GM12878 (cell line): ENCODE results near the gene COL5A1. TPM values are rescaled to one million over a fixed set of nuclear protein-coding genes. Genes with fewer than 3 reads are reported as not detected.

Experiments
- ATAC-seq: fragments of 200-7000 bp; cut with Tn5 transposase; 3 replicates; pipeline ENCODE4 v1.9.1; 2020; ENCODE audit warnings: mild to moderate bottlenecking, moderate library complexity
- BruUV-seq: library from RNA; stranded (reverse); fragments of 400-500 nt; replicated peaks from 2 replicates; lab custom pipeline; 2021; lab: Mats Ljungman, UMichigan
- CTCF ChIA-PET: fragments of 300-600 bp; sonication (Branson Sonifier 250); formaldehyde crosslinking; extraction: SDS; loops from one replicate; lab custom pipeline; 2021; ENCODE audit warnings: inconsistent platforms; lab: Yijun Ruan, JAX
- POLR2A ChIA-PET: fragments of 350-600 bp; formaldehyde crosslinking; extraction: SDS; loops from one replicate; lab custom pipeline; 2021; ENCODE audit warnings: inconsistent platforms; lab: Charles Lee
- RAD21 ChIA-PET: fragments of 300-600 bp; sonication (Branson Sonifier 250); formaldehyde crosslinking; loops from one replicate; lab custom pipeline; 2023; ENCODE audit warnings: antibody characterized with exemption; ENCODE audit not compliant: unreplicated experiment; lab: Charles Lee
- SMC1A ChIA-PET: fragments of 300-600 bp; sonication (Branson Sonifier 250); formaldehyde crosslinking; loops from one replicate; lab custom pipeline; 2023; ENCODE audit not compliant: unreplicated experiment, uncharacterized antibody; lab: Charles Lee
- DNase-seq: peaks from one replicate; pipeline ENCODE4 v3.0.0-alpha.2; 2011; ENCODE audit warnings: low read depth, low spot score
- FAIRE-seq: peaks from 3 replicates; lab custom pipeline; 2011; peaks lifted over from hg19 to GRCh38; lab: Jason Lieb, UNC
- H2AFZ ChIP-seq: 2 replicates; pipeline ENCODE4 v1.6.0; 2011; ENCODE audit warnings: low read depth, low read length, control low read depth; ENCODE audit not compliant: control insufficient read depth
- H3K27ac ChIP-seq: 2 replicates; pipeline ENCODE4 v1.5.1; 2011; ENCODE audit warnings: control low read depth; ENCODE audit not compliant: control insufficient read depth, insufficient read depth
- H3K27me3 ChIP-seq, 2 experiments: replicated peaks in 1 of 2; 2 replicates each; pipeline versions ENCODE4 v1.6.0 to v1.6.1; 2011; ENCODE audit warnings: low read length in 1 of 2; ENCODE audit not compliant: control insufficient read depth in 2 of 2, insufficient read depth in 2 of 2
- H3K36me3 ChIP-seq, 2 experiments: 2 replicates each; pipeline ENCODE4 v1.5.1; 2011; ENCODE audit warnings: low read length in 1 of 2; ENCODE audit not compliant: control insufficient read depth in 2 of 2, insufficient read depth in 2 of 2
- H3K4me1 ChIP-seq: 2 replicates; pipeline ENCODE4 v1.6.1; 2011; ENCODE audit warnings: mild to moderate bottlenecking, low read length, moderate library complexity, mixed read lengths; ENCODE audit not compliant: control insufficient read depth, insufficient read depth
- H3K4me2 ChIP-seq: 2 replicates; pipeline ENCODE4 v1.6.0; 2011; ENCODE audit warnings: control low read depth; ENCODE audit not compliant: control insufficient read depth, insufficient read depth
- H3K4me3 ChIP-seq: fragments of 200-600 bp; sonication (generic); 2 replicates; pipeline ENCODE4 v1.5.1; 2016
- H3K79me2 ChIP-seq: 2 replicates; pipeline ENCODE4 v1.6.0; 2011; ENCODE audit warnings: low read length; ENCODE audit not compliant: control insufficient read depth, insufficient read depth
- H3K9ac ChIP-seq: 2 replicates; pipeline ENCODE4 v1.8.0; 2011; ENCODE audit warnings: low read length, control low read depth, mixed read lengths; ENCODE audit not compliant: control insufficient read depth, insufficient read depth
- H3K9me3 ChIP-seq: replicated peaks from 3 replicates; pipeline ENCODE4 v1.5.1; 2011; ENCODE audit warnings: mild to moderate bottlenecking, low read length; ENCODE audit not compliant: control insufficient read depth, insufficient read depth
- H4K20me1 ChIP-seq: 2 replicates; pipeline ENCODE4 v1.6.0; 2011; ENCODE audit not compliant: control insufficient read depth, insufficient read depth
- BMI1 ChIP-seq: fragments of 450-650 bp; IDR thresholded peaks from 2 replicates; pipeline ENCODE4 v1.6.1; 2016; ENCODE audit warnings: mild to moderate bottlenecking, moderate library complexity, borderline replicate concordance
- CBFB ChIP-seq: IDR thresholded peaks from 2 replicates; pipeline ENCODE4 v1.6.1; 2016; ENCODE audit warnings: antibody characterized with exemption, low read depth
- CBX5 ChIP-seq: sonication (generic); IDR thresholded peaks from 2 replicates; pipeline ENCODE4 v1.6.1; 2016; ENCODE audit warnings: low read depth, moderate library complexity, mild to moderate bottlenecking, inconsistent platforms
- CEBPB ChIP-seq, 2 experiments: fragments of 150-350 bp in 1 of 2; IDR thresholded peaks; 2 replicates each; pipeline ENCODE4 v1.6.1; 2012 to 2014; ENCODE audit warnings: low read depth in 2 of 2, low read length in 2 of 2, borderline replicate concordance in 1 of 2, inconsistent platforms in 1 of 2
- MEF2A ChIP-seq: IDR thresholded peaks from 2 replicates; pipeline ENCODE4 v1.6.1; 2011; ENCODE audit warnings: low read depth, mild to moderate bottlenecking, low read length, moderate library complexity; ENCODE audit not compliant: insufficient read depth
- NFXL1 ChIP-seq: fragments of 450-650 bp; IDR thresholded peaks from 2 replicates; pipeline ENCODE4 v1.6.1; 2017; ENCODE audit warnings: antibody characterized with exemption, mild to moderate bottlenecking, borderline replicate concordance
- NFYB ChIP-seq: IDR thresholded peaks from 2 replicates; pipeline ENCODE4 v1.6.1; 2011; ENCODE audit warnings: low read depth, mild to moderate bottlenecking, low read length, improper control_type of control experiment, moderate library complexity; ENCODE audit not compliant: insufficient read depth
- NRF1 ChIP-seq: conservative IDR thresholded peaks from 2 replicates; pipeline ENCODE4 v1.6.1; 2011; ENCODE audit warnings: mild to moderate bottlenecking, low read depth, low read length, improper control_type of control experiment
- RAD21 ChIP-seq: IDR thresholded peaks from 2 replicates; pipeline ENCODE4 v1.6.1; 2011; ENCODE audit warnings: mild to moderate bottlenecking, low read depth, low read length, moderate library complexity; ENCODE audit not compliant: insufficient read depth
- RUNX3 ChIP-seq: IDR thresholded peaks from 2 replicates; pipeline ENCODE4 v1.6.1; 2012; ENCODE audit warnings: low read length, inconsistent platforms
- SMAD1 ChIP-seq: fragments of 450-650 bp; IDR thresholded peaks from 2 replicates; pipeline ENCODE4 v1.6.1; 2018; ENCODE audit warnings: mild to moderate bottlenecking, low read depth; ENCODE audit not compliant: partially characterized antibody
- STAT1 ChIP-seq: fragments of 450-650 bp; conservative IDR thresholded peaks from 2 replicates; pipeline ENCODE4 v1.6.1; 2014; ENCODE audit warnings: antibody characterized with exemption, mild to moderate bottlenecking
- ZNF622 ChIP-seq: fragments of 450-650 bp; IDR thresholded peaks from 2 replicates; pipeline ENCODE4 v1.6.1; 2017; ENCODE audit warnings: mild to moderate bottlenecking, inconsistent platforms
- WGBS: methylation state at CpG from one replicate; pipeline ENCODE4 v1.1.6; 2016; ENCODE audit warnings: low lambda C conversion rate; ENCODE audit not compliant: insufficient replicate concordance, insufficient coverage; ENCODE audit errors: missing lambda C conversion rate; 5-methylcytosine and 5-hydroxymethylcytosine counted together
- in situ Hi-C: fragments of 300-500 bp; cut with MboI; formaldehyde crosslinking; loops from 9 replicates; pipeline ENCODE4 v1.14.3; 2018; ENCODE audit warnings: mixed read lengths
- intact Hi-C: fragments of 100-400 bp; cut with micrococcal nuclease; formaldehyde crosslinking; loops from one replicate; pipeline ENCODE4 v1.14.2; 2022; ENCODE audit not compliant: unreplicated experiment
- polyA plus RNA-seq, 11 experiments: library from polyadenylated mRNA; depleted of rRNA in 4 of 11; unstranded in 6 of 11; stranded (reverse) in 5 of 11; fragments of >200 nt; fragmentation: Nextera tagmentation in 4 of 11; fragmentation: Illumina TruSeq in 1 of 11; extraction: Ambion mirVana in 4 of 11; extraction: Trizol in 1 of 11; gene quantifications; 1 replicate in 1 of 11; 2 replicates in 10 of 11; pipeline versions ENCODE4 v1.2.1 to v1.2.3, GENCODE V29; 2011 to 2016; ENCODE audit warnings: inconsistent platforms in 2 of 11, missing spikeins in 2 of 11, low read depth in 1 of 11
- total RNA-seq, 4 experiments: library from RNA; depleted of rRNA in 3 of 4; stranded (reverse); fragments of >200 nt in 3 of 4; fragmentation: Illumina TruSeq in 1 of 4; extraction: Trizol in 1 of 4; gene quantifications; 2 replicates each; pipeline versions ENCODE4 v1.2.1 to v1.2.3, GENCODE V29; 2013 to 2021
- TF ChIP-seq, protein P1 (sequence below), 3 experiments: IDR thresholded peaks in 2 of 3; conservative IDR thresholded peaks in 1 of 3; 2 replicates each; pipeline ENCODE4 v1.5.1; 2011; ENCODE audit warnings: low read depth in 3 of 3, low read length in 3 of 3, mild to moderate bottlenecking in 3 of 3, control low read depth in 2 of 3, moderate library complexity in 2 of 3, inconsistent platforms in 1 of 3, mixed read lengths in 1 of 3; ENCODE audit not compliant: control insufficient read depth in 2 of 3, insufficient read depth in 1 of 3; ENCODE audit errors: extremely low read depth in 1 of 3

The COL5A1 gene
- total and polyA plus RNA-seq, 10 of the 15 experiments (the other 5 are each of a cell fraction or from before 2014, with no cell fraction given): under 0.01 to 0.15 (median 0.13) TPM; not detected in 4

DNA sequence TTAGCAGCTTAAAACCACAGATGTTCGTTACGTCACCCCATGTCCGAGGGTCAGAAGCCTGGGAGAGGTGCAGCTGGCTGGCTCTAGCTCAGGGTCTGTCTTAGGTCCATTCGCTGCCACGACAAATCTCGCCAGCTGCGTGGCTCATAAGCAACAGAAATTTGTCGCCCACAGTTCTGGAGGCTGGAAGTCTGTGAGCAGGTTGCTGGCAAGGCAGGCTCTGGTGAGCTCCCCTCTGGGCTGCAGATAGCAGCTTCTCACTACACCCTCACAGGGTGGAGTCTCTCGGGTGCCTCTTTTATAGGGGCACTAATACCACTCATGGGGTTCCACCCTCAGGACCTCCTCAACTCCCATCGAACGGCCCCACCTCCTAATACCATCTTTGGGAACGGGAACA lies 198.9 kb downstream of the COL5A1 start:
- Histone ChIP-seq H3K79me2 (no peaks in the 10 kb centered on the region), H3K27ac (no peak overlapping the region), H3K4me3 (no peak overlapping the region), H3K9me3 (no peaks in the 10 kb centered on the region), H2AFZ (no peak overlapping the region), H3K27me3 (no peaks in the 10 kb centered on the region), H3K36me3 (no peaks in the 10 kb centered on the region), H3K4me1 (no peaks in the 10 kb centered on the region), H4K20me1 (no peaks in the 10 kb centered on the region), H3K9ac (no peak overlapping the region), H3K4me2 (no peak overlapping the region)
- ChIA-PET POLR2A (no interaction called here), CTCF (interaction anchor here (1.6 kb wide), 1 partner anchor 28 kb away, joined by 3 read pairs; no protein-coding TSS in a partner anchor), SMC1A (interaction anchor here (1.0 kb wide), 1 partner anchor 25 kb away, joined by 3 read pairs; no protein-coding TSS in a partner anchor), RAD21 (interaction anchor here (0.7 kb wide), 1 partner anchor 142 kb away, joined by 3 read pairs; no protein-coding TSS in a partner anchor)
- no peak for ATAC-seq
- intact Hi-C loops (no loop called here), in situ Hi-C loops (no loop called here)
- WGBS: 30% methylated on average over 12 of the region's 12 CpGs
- TF ChIP-seq ZNF622 (no peak), BMI1 (no peak), CEBPB (IDR thresholded peaks at IDR 0.05; ENCODE audit: borderline replicate concordance in 1 of 2, low read depth in 2 of 2, low read length in 2 of 2) (no peak), RUNX3 (no peak), NRF1 (no peak), RAD21 (no peak)
- no peak for FAIRE-seq
- DNase-seq: no peak
- BruUV-seq: no TSS peak

DNA sequence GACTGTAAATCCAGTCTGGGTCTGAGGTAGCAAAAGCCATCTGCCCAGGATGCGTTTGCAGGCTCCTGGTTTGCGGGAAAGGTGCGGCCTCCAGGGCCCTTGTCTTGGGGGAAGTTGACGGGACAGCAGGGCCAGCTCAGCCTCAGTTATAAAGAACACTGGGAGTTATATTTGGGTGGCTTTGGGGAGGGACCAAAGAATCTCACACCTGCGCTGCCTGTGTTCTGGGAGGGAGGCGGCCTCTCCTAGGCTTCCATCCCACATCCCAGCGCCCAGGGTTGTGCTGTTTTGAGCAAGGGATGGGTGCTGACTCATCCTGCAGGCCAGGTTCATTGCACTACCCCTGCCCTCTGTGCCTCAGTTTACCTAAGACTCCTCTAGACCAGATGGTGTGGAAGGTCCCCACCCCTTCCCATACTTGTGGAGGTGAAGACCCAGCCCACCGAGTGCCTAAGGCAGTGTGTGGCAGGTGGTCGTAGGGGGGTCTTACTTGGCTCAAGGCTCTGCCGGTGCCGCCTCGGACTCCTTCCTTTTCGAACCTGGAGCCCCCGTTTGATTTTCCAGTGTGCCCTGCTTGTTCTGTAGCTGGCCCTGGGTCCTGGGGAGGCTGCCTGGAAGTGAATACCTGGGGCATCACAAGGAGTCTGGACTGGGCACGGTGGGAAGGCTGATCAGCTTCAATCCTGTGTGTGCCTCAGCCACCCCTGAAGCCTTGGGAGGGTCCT lies 199.7 kb downstream of the COL5A1 start:
- Histone ChIP-seq H3K36me3 (no peaks in the 10 kb centered on the region), H4K20me1 (no peaks in the 10 kb centered on the region), H3K27me3 (no peaks in the 10 kb centered on the region), H3K79me2 (no peaks in the 10 kb centered on the region), H2AFZ (no peak overlapping the region), H3K4me3 (no peak overlapping the region), H3K27ac (no peak overlapping the region), H3K9ac (no peak overlapping the region), H3K9me3 (no peaks in the 10 kb centered on the region), H3K4me1 (no peaks in the 10 kb centered on the region), H3K4me2 (no peak overlapping the region)
- 48% methylated on average over 15 of the region's 15 CpGs for WGBS
- BruUV-seq: no TSS peak
- ATAC-seq (no peak), FAIRE-seq (no peak), DNase-seq (no peak)
- ChIA-PET RAD21 (no interaction called here), POLR2A (no interaction called here), CTCF (no interaction called here), SMC1A (no interaction called here)
- intact Hi-C loops: no loop called here
- in situ Hi-C loops: no loop called here
- no peak for TF ChIP-seq NFXL1
- TF ChIP-seq SMAD1: no peak
- TF ChIP-seq CBFB: no peak
- TF ChIP-seq STAT1: no peak
- no peak for TF ChIP-seq MEF2A
- no peak for TF ChIP-seq CBX5
- no peak for TF ChIP-seq NFYB
- TF ChIP-seq NRF1: no peak
- TF ChIP-seq, protein P1, sequence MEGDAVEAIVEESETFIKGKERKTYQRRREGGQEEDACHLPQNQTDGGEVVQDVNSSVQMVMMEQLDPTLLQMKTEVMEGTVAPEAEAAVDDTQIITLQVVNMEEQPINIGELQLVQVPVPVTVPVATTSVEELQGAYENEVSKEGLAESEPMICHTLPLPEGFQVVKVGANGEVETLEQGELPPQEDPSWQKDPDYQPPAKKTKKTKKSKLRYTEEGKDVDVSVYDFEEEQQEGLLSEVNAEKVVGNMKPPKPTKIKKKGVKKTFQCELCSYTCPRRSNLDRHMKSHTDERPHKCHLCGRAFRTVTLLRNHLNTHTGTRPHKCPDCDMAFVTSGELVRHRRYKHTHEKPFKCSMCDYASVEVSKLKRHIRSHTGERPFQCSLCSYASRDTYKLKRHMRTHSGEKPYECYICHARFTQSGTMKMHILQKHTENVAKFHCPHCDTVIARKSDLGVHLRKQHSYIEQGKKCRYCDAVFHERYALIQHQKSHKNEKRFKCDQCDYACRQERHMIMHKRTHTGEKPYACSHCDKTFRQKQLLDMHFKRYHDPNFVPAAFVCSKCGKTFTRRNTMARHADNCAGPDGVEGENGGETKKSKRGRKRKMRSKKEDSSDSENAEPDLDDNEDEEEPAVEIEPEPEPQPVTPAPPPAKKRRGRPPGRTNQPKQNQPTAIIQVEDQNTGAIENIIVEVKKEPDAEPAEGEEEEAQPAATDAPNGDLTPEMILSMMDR (IDR thresholded peaks at IDR 0.05 in 2 of 3, conservative IDR thresholded peaks at IDR 0.05 in 1 of 3; ENCODE audit: control insufficient read depth in 2 of 3, extremely low read depth in 1 of 3, insufficient read depth in 1 of 3, low read depth in 3 of 3, low read length in 3 of 3): no peak
